ENCODE data around the gene FAM200B. TPM values are rescaled to one million over a fixed set of nuclear protein-coding genes. Genes with fewer than 3 reads are reported as not detected.
A peak's percentile ranks its signal among the peaks of the same experiment; 100 is the strongest.
"Not testable (repeated sequence)": the region's sequence is repeated elsewhere in the genome, so short reads cannot be mapped to it uniquely, and the experiment has no call there.

FAM200B gene
- total RNA-seq, 4 donors from 2014 or later: 40.4 to 88.5 (median 71.2) TPM

DNA sequence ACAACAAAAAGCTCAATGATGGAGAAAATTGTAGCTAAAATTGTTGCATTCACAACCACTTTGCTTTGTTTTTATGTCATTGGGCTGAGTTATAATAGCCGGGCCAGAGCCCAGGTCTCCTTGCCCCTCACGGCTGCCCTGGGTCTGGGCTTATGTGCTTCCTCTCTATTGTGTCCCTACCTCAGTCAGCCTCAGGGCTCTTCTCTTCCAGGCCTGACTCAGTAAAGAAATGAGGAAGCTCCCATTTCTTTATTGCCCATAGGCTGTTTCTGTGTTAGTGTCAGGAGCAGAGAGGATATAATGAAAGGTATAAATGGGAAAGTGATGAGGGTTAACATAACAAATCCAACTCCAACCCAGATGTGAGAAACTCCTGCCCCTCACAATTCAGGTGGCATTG, 39.2 kb downstream of the FAM200B start:
- peaks cover 4 to 28% (median 16%) of the 10 kb centered on the region in 4 donors for H3K4me1 ChIP-seq
- no peak overlapping the region for H3K27ac ChIP-seq (replicated peaks in 1 of 4)
- 91% methylated on average over 2 of the region's 2 CpGs for WGBS
- DNase-seq (ENCODE audit: extremely low spot score): no peak
- no peak overlapping the region for H3K4me3 ChIP-seq
- peaks cover 0 to 5% (median 0%) of the 10 kb centered on the region in 4 donors for H3K36me3 ChIP-seq
- intact Hi-C loops (cut with DNase I): no loop called here
- no peaks in the 10 kb centered on the region for H3K27me3 ChIP-seq
- H3K9me3 ChIP-seq: no peaks in the 10 kb centered on the region
- TF ChIP-seq, protein P1, sequence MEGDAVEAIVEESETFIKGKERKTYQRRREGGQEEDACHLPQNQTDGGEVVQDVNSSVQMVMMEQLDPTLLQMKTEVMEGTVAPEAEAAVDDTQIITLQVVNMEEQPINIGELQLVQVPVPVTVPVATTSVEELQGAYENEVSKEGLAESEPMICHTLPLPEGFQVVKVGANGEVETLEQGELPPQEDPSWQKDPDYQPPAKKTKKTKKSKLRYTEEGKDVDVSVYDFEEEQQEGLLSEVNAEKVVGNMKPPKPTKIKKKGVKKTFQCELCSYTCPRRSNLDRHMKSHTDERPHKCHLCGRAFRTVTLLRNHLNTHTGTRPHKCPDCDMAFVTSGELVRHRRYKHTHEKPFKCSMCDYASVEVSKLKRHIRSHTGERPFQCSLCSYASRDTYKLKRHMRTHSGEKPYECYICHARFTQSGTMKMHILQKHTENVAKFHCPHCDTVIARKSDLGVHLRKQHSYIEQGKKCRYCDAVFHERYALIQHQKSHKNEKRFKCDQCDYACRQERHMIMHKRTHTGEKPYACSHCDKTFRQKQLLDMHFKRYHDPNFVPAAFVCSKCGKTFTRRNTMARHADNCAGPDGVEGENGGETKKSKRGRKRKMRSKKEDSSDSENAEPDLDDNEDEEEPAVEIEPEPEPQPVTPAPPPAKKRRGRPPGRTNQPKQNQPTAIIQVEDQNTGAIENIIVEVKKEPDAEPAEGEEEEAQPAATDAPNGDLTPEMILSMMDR (IDR thresholded peaks at IDR 0.05): no peak
- TF ChIP-seq EP300 (IDR thresholded peaks at IDR 0.05) (no peak), POLR2A (IDR thresholded peaks at IDR 0.05; ENCODE audit: low read depth) (no peak), POLR2AphosphoS5 (IDR thresholded peaks at IDR 0.05) (no peak)

DNA sequence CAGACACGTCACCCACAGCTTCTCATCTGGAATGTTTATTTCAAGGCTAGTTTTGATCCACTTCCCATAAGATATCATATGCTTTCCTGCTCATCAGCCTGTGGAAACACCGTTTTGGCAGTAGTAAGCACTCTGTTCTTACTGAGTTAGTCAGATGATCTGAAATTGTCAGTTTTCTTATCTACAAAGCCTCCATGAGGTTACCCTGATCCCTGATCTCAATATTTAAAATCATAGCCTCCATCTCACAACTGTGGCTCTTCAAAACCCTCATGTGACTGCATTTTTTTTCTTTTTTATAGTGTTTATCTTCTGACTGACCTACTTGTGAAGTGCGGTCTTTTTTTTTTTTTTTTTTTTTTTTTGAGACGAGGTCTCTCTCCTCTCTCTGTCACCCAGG, 44.0 kb downstream of the FAM200B start:
- Histone ChIP-seq H3K4me3 (no peak overlapping the region), H3K36me3 (peaks cover 0 to 5% (median 0%) of the 10 kb centered on the region in 4 donors), H3K9me3 (no peaks in the 10 kb centered on the region), H3K27me3 (no peaks in the 10 kb centered on the region), H3K27ac (replicated peaks in 1 of 4) (no peak overlapping the region), H3K4me1 (peaks cover 0 to 3% (median 0%) of the 10 kb centered on the region in 4 donors)
- 47% methylated on average over 4 of the region's 4 CpGs for WGBS
- no peak for DNase-seq (ENCODE audit: extremely low spot score)
- TF ChIP-seq POLR2AphosphoS5 (IDR thresholded peaks at IDR 0.05): no peak
- TF ChIP-seq, protein P1 (IDR thresholded peaks at IDR 0.05): no peak
- TF ChIP-seq POLR2A (IDR thresholded peaks at IDR 0.05; ENCODE audit: low read depth): no peak
- intact Hi-C loops (cut with DNase I): no loop called here

DNA sequence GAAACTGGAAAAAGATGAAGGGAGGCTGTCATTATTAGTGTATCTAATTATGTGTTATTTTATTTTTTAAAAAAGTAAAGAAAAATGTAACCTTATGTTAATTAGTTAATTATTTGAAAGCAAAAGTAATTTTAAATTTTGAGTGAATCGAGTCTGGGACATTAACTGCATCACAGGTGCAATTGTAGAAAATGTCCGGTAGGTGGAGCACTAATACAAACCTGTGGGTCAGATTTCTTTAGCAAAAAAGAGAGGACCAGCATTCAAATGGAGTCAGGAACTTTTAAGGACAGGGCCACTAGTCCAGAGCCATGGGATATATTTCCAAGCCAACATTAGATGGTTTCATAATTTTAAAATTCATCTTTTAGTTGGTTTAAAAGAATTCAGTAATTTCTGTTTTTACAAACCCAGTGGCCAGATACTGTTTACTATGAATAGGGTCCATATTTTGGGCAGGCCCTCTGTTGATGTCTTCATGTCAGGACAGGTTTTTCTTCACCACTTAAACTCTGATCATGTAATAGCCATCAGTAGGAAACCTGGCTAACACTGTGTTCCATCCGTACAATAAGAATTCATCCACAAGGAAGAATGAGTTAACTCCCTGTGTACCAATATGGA, 48.4 kb downstream of the FAM200B start:
- Histone ChIP-seq H3K27me3 (no peaks in the 10 kb centered on the region), H3K27ac (replicated peaks in 1 of 4) (no peak overlapping the region), H3K9me3 (no peaks in the 10 kb centered on the region), H3K4me1 (peaks cover 0 to 3% (median 0%) of the 10 kb centered on the region in 4 donors), H3K36me3 (no peaks in the 10 kb centered on the region), H3K4me3 (no peak overlapping the region)
- no peak for DNase-seq (ENCODE audit: extremely low spot score)
- 20% methylated on average over 3 of the region's 3 CpGs for WGBS
- TF ChIP-seq, protein P1 (IDR thresholded peaks at IDR 0.05): peak; percentile 78 to 88 (median 83)
- no peak for TF ChIP-seq POLR2A (IDR thresholded peaks at IDR 0.05; ENCODE audit: low read depth)
- intact Hi-C loops (cut with DNase I): loop anchor here (10.0 kb wide), 1 partner anchor 265 kb away; no protein-coding TSS in a partner anchor

DNA sequence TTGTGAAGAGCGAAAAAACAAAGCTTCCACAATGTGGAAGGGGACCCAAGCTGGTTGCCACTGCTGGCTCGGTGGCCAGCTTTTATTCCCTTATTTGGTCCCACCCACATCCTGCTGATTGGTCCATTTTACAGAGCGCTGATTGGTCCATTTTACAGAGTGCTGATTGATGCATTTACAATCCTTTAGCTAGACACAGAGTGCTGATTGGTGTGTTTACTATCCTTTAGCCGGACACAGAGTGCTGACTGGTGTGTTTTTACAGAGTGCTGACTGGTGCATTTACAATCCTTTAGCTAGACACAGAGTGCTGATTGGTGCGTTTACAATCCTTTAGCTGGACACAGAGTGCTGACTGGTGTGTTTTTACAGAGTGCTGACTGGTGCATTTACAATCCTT, 51.4 kb downstream of the FAM200B start:
- not testable (repeated sequence) for H3K9me3 ChIP-seq; H3K4me1 ChIP-seq; H3K27ac ChIP-seq (replicated peaks in 1 of 4); H3K4me3 ChIP-seq; H3K36me3 ChIP-seq; H3K27me3 ChIP-seq; DNase-seq (ENCODE audit: extremely low spot score)
- WGBS: 73% methylated on average over 5 of the region's 5 CpGs
- intact Hi-C loops (cut with DNase I): loop anchor here (10.0 kb wide), 1 partner anchor 262 kb away; no protein-coding TSS in a partner anchor

DNA sequence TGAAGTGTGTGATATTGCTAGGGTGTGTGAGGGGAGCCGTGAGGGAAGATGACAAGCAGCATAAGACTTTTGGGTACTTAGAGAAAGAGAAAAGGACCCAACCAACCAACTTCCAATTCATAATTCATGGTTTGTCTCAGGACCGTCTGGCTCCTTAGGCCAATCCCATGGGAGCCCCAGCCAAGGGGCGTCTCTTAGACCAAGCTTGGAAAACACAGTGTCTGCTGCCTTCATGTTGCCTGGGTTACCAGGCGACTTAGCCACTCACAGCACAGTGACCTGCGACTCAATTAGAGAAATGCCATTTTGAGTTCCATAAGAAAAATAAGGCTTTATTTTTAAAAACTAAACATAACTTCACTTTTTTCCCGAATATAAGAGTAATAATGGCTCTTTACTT, 53.9 kb downstream of the FAM200B start:
- Histone ChIP-seq H3K36me3 (no peaks in the 10 kb centered on the region), H3K9me3 (no peaks in the 10 kb centered on the region), H3K27ac (replicated peaks in 1 of 4) (no peak overlapping the region), H3K27me3 (no peaks in the 10 kb centered on the region), H3K4me3 (no peak overlapping the region), H3K4me1 (no peaks in the 10 kb centered on the region)
- WGBS: 84% methylated on average over 6 of the region's 6 CpGs
- intact Hi-C loops (cut with DNase I): loop anchor here (10.0 kb wide), 1 partner anchor 259 kb away; no protein-coding TSS in a partner anchor
- DNase-seq (ENCODE audit: extremely low spot score): no peak
- no peak for TF ChIP-seq POLR2A (IDR thresholded peaks at IDR 0.05; ENCODE audit: low read depth)
- TF ChIP-seq POLR2AphosphoS5 (IDR thresholded peaks at IDR 0.05): no peak

Measured in esophagus muscularis mucosa (tissue), 4 donors.